Measurements from ENCODE around the gene GCH1.
"Not testable (repeated sequence)": the region's sequence is repeated elsewhere in the genome, so short reads cannot be mapped to it uniquely, and the experiment has no call there.

GCH1 gene

GRCh38 chr14:54906075-54906474 is 3.4 kb upstream of the GCH1 start:
- DNase-seq, result no peak

- no peak for DNase-seq
Measured at GRCh38 chr14:54902143-54902520, 494 bp downstream of the GCH1 start.

- no peak for DNase-seq
Measured at GRCh38 chr14:54901380-54902142, 1.1 kb downstream of the GCH1 start.

- no peak for DNase-seq
Measured at GRCh38 chr14:54899573-54899972, 3.1 kb downstream of the GCH1 start.

- DNase-seq, result not testable (repeated sequence)
Measured at GRCh38 chr14:54897809-54898555, 4.6 kb downstream of the GCH1 start.

- DNase-seq, result no peak
Measured at GRCh38 chr14:54895683-54896082, 6.9 kb downstream of the GCH1 start.

- DNase-seq, result no peak
Measured at GRCh38 chr14:54894995-54895394, 7.6 kb downstream of the GCH1 start.

GRCh38 chr14:54893151-54893760 is 9.4 kb downstream of the GCH1 start:
- peak; percentile 1 for DNase-seq

GRCh38 chr14:54891471-54892245 is 11.0 kb downstream of the GCH1 start:
- no peak for DNase-seq

GRCh38 chr14:54890788-54891187 is 11.8 kb downstream of the GCH1 start:
- DNase-seq, result no peak

- DNase-seq, result no peak
Measured at GRCh38 chr14:54889919-54890318, 12.7 kb downstream of the GCH1 start.

GRCh38 chr14:54882521-54882920 is 20.1 kb downstream of the GCH1 start:
- no peak for DNase-seq

- DNase-seq, result peak; percentile 7
Measured at GRCh38 chr14:54881761-54882401, 20.7 kb downstream of the GCH1 start.

- DNase-seq, result no peak
Measured at GRCh38 chr14:54881235-54881760, 21.3 kb downstream of the GCH1 start.

GRCh38 chr14:54877703-54878021 is 25.0 kb downstream of the GCH1 start:
- DNase-seq, result no peak

GRCh38 chr14:54877015-54877702 is 25.5 kb downstream of the GCH1 start:
- DNase-seq, result no peak

- not testable (repeated sequence) for DNase-seq
Measured at GRCh38 chr14:54875648-54876047, 27.0 kb downstream of the GCH1 start.

- not testable (repeated sequence) for DNase-seq
Measured at GRCh38 chr14:54870154-54871090, 32.2 kb downstream of the GCH1 start.

GRCh38 chr14:54867011-54867410 is 35.6 kb downstream of the GCH1 start:
- no peak for DNase-seq

GRCh38 chr14:54866588-54866987 is 36.0 kb downstream of the GCH1 start:
- DNase-seq, result no peak

- DNase-seq, result no peak
Measured at GRCh38 chr14:54864526-54864925, 38.1 kb downstream of the GCH1 start.

Measured in GDM1 (cell line).